Ovary (tissue), 9 donors: ENCODE data around the gene CFAP53. TPM values are rescaled to one million over a fixed set of nuclear protein-coding genes. Genes with fewer than 3 reads are reported as not detected.

ENCODE experiments used
- DNase-seq, 5 donors: peaks; one replicate each; pipeline ENCODE4 v3.0.0-alpha.2; 2019 to 2020
- H3K27ac ChIP-seq, 2 donors: fragments of 200-600 bp; one replicate each; pipeline versions ENCODE4 v1.5.1 to v1.8.0; 2019 to 2022
- H3K27me3 ChIP-seq: fragments of 200-600 bp; one replicate; pipeline ENCODE4 v1.8.0; 2022
- H3K36me3 ChIP-seq: fragments of 200-600 bp; sonication (generic); one replicate; pipeline ENCODE4 v1.5.1; 2019
- H3K4me1 ChIP-seq: one replicate; pipeline ENCODE4 v1.8.1; 2013; ENCODE audit warnings: mild to moderate bottlenecking, moderate library complexity; ENCODE audit not compliant: insufficient read depth
- H3K4me3 ChIP-seq: fragments of 200-600 bp; sonication (generic); one replicate; pipeline ENCODE4 v1.5.1; 2017
- H3K9me3 ChIP-seq, 2 donors: fragments of 200-600 bp in 1 of 2; sonication (generic) in 1 of 2; one replicate each; pipeline versions ENCODE4 v1.5.1 to v1.8.1; 2013 to 2019; ENCODE audit warnings: mild to moderate bottlenecking in 1 of 2, moderate library complexity in 1 of 2
- CTCF ChIP-seq, 3 donors: fragments of 450-650 bp in 2 of 3; fragments of 200-600 bp in 1 of 3; IDR thresholded peaks; one replicate each; pipeline versions ENCODE4 v1.5.1 to v1.8.0; 2016 to 2022; ENCODE audit warnings: antibody characterized with exemption in 3 of 3, mild to moderate bottlenecking in 1 of 3
- EP300 ChIP-seq: sonication (generic); formaldehyde crosslinking; IDR thresholded peaks from one replicate; pipeline ENCODE4 v1.6.1; 2017; ENCODE audit warnings: antibody characterized with exemption
- POLR2A ChIP-seq: fragments of 450-650 bp; IDR thresholded peaks from one replicate; pipeline ENCODE4 v1.6.1; 2017; ENCODE audit warnings: antibody characterized with exemption, mild to moderate bottlenecking, moderate library complexity
- WGBS, 3 donors: extraction: QIAGEN DNeasy Blood & Tissue Kit in 1 of 3; methylation state at CpG; one replicate each; pipeline versions ENCODE4 v1.1.5 to v1.1.7; 2013 to 2017; 5-methylcytosine and 5-hydroxymethylcytosine counted together
- intact Hi-C, 4 donors: fragments of 100-400 bp; cut with DNase I; formaldehyde crosslinking; loops; one replicate each; pipeline versions ENCODE4 v1.11.0 to v1.15.1; 2022 to 2023
- polyA plus RNA-seq, 2 donors: library from polyadenylated mRNA; stranded (reverse); fragments of 200-250 nt in 1 of 2; fragments of 350-450 nt in 1 of 2; fragmentation: Illumina TruSeq in 1 of 2; extraction: RNeasy Lipid Tissue Mini Kit (QIAGEN cat#74804) in 1 of 2; gene quantifications; one replicate each; pipeline ENCODE4 v1.2.3, GENCODE V29; 2013 to 2014
- total RNA-seq, 7 donors: library from RNA; depleted of rRNA in 2 of 7; stranded (reverse); fragments of >200 nt in 2 of 7; fragmentation: NEBNext Ultra II Directional in 3 of 7; extraction: Animal tissue kit (Norgen Biotek cat#: 25700) in 3 of 7; gene quantifications; one replicate each; pipeline versions ENCODE4 v1.1.0 to v1.2.4, GENCODE V29; 2016 to 2023
- donor health status: DM: no; HTN: no; CAD: no; lungs with moderate emphysema.
- donor health status: DM: no; HTN: no; CAD: no.
- donor health status: Bipolar disorder and iron deficiency.
- donor health status: DM: yes; HTN: yes; CAD: no.
- donor health status: DM: no; HTN: no; CAD: no.
- donor health status: DM: yes; HTN: yes; CAD: no.

The CFAP53 gene
- total and polyA plus RNA-seq, 9 donors = 0.40 to 9.9 (median 0.61) TPM

DNA sequence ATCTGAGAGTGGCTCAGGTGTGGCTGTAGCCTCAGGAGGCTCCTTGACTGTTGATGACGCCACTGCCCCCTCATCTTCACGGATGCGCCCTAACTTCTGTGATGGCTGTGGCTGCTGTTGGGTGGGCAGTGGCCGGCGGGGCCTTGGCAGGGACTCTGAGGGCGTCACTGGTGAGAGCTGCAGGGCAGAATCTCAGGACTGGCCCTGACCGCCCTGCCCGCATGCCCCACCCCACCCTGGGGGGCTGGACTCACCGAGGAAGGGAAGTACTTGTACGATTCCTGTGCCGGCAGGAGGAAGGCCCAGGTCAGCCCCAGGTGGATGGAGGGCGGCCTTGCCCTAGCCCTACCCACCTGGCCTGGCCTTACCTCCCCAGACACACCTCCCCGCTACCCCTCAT, 18.8 kb upstream of the CFAP53 start:
- peak in 2 of 5 donors; percentile 31 to 36 for DNase-seq
- Histone ChIP-seq H3K36me3 (no peaks in the 10 kb centered on the region), H3K27ac (no peak overlapping the region), H3K9me3 (no peaks in the 10 kb centered on the region), H3K4me3 (no peak overlapping the region), H3K4me1 (peaks cover 12% of the 10 kb centered on the region), H3K27me3 (no peaks in the 10 kb centered on the region)
- TF ChIP-seq POLR2A (no peak), CTCF (IDR thresholded peaks at IDR 0.05) (no peak), EP300 (no peak)
- intact Hi-C loops = loop anchor here in 1 of 4 donors (10.0 kb wide), 1 partner anchor 790 kb away; the partner anchor contains the start of gene RPL17
- WGBS, 3 donors = 92 to 95% (median 92%) methylated on average over 9 to 13 of the region's 13 CpGs

GRCh38 chr18:50284255-50284885, 18.1 kb upstream of the CFAP53 start:
- intact Hi-C loops = loop anchor here in 1 of 4 donors (10.0 kb wide), 1 partner anchor 790 kb away; the partner anchor contains the start of gene RPL17
- H3K27ac ChIP-seq = no peak overlapping the region

DNA sequence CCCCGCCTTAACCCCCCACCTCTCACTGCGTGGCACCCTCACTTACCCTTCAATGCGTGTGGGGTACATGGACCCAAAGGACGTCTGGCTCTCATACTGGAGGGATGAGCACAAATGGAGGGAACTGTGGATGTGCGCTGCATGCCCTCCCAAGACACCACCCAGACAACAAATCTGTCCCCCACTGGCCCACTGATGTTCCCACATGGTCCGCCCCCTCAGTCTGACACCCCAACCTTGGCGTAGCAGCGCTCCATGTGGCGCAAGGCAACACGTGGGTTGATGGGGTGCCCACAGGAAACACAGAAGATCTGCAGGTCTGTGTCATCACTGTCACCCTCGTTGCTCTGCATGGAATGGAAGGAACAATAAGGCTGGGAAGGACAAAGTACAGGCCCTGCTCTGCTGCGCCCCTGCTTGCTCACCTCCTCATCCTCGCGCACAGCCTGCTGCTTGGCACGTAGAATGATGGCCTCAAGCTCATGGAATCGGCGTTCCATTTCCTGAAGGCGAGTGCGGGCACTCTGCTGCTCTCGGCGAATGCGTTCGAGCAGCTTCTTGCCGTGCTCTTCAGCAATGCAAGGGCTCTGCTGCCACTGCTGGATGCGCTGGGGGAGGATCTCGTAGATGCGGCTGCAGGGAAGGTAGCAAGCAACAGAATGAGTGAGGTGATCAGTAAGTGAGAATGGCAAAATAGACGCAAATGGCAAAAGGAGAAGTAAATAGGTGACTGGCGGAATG, 17.3 kb upstream of the CFAP53 start:
- H3K4me3 ChIP-seq = no peak overlapping the region
- H3K27ac ChIP-seq = no peak overlapping the region
- no peaks in the 10 kb centered on the region for H3K9me3 ChIP-seq
- WGBS, 3 donors = 90 to 94% (median 91%) methylated on average over 29 of the region's 29 CpGs
- no peaks in the 10 kb centered on the region for H3K27me3 ChIP-seq
- DNase-seq = no peak
- no peaks in the 10 kb centered on the region for H3K36me3 ChIP-seq
- H3K4me1 ChIP-seq = peaks cover 13% of the 10 kb centered on the region
- TF ChIP-seq POLR2A (no peak), CTCF (IDR thresholded peaks at IDR 0.05) (no peak), EP300 (no peak)
- intact Hi-C loops = loop anchor here in 1 of 4 donors (10.0 kb wide), 1 partner anchor 789 kb away; the partner anchor contains the start of gene RPL17

More at GRCh38 chr18:50284255-50284885, 18.1 kb upstream of the CFAP53 start:
- Histone ChIP-seq H3K9me3 (no peaks in the 10 kb centered on the region), H3K36me3 (no peaks in the 10 kb centered on the region), H3K4me3 (no peak overlapping the region), H3K27me3 (no peaks in the 10 kb centered on the region), H3K4me1 (peaks cover 13% of the 10 kb centered on the region)
- TF ChIP-seq POLR2A (no peak), EP300 (no peak), CTCF (IDR thresholded peaks at IDR 0.05) (no peak)
- peak in 1 of 5 donors; percentile 33 for DNase-seq
- 93 to 96% (median 93%) methylated on average over 15 of the region's 15 CpGs for WGBS, 3 donors

- no peaks in the 10 kb centered on the region for H3K9me3 ChIP-seq
- 87 to 91% (median 90%) methylated on average over 42 of the region's 42 CpGs for WGBS, 3 donors
- intact Hi-C loops = loop anchor here in 1 of 4 donors (10.0 kb wide), 1 partner anchor 788 kb away; the partner anchor contains the start of gene RPL17
- H3K27ac ChIP-seq = no peak overlapping the region
- H3K27me3 ChIP-seq = no peaks in the 10 kb centered on the region
- H3K36me3 ChIP-seq = no peaks in the 10 kb centered on the region
- DNase-seq = peak in 4 of 5 donors; percentile 31 to 71 (median 59)
- no peak overlapping the region for H3K4me3 ChIP-seq
- H3K4me1 ChIP-seq = peaks cover 13% of the 10 kb centered on the region
- TF ChIP-seq EP300 (no peak), POLR2A (no peak), CTCF (IDR thresholded peaks at IDR 0.05) (no peak)
Measured at GRCh38 chr18:50282521-50283335, 16.4 kb upstream of the CFAP53 start.
